IMR-90 (cell line): ENCODE results near the gene NREP.

ENCODE experiments used
- BHLHE40 ChIP-seq: fragments of 150-350 bp; IDR thresholded peaks from 2 replicates; pipeline ENCODE4 v1.6.1; 2016; ENCODE audit warnings: mild to moderate bottlenecking, low read depth, low read length
- CTCF ChIP-seq: conservative IDR thresholded peaks from 2 replicates; pipeline ENCODE4 v1.5.1; 2012; ENCODE audit warnings: mild to moderate bottlenecking, low read depth, low read length, improper control_type of control experiment
- FOS ChIP-seq: fragments of 150-350 bp; IDR thresholded peaks from 2 replicates; pipeline ENCODE4 v1.6.1; 2016; ENCODE audit warnings: low read depth, low read length
- MAFK ChIP-seq: IDR thresholded peaks from 2 replicates; pipeline ENCODE4 v1.6.1; 2012; ENCODE audit warnings: low read depth, low read length, improper control_type of control experiment
- POLR2A ChIP-seq: IDR thresholded peaks from 2 replicates; pipeline ENCODE4 v1.6.1; 2012; ENCODE audit warnings: mild to moderate bottlenecking, low read depth, low read length
- SMC3 ChIP-seq: fragments of 150-350 bp; IDR thresholded peaks from 2 replicates; pipeline ENCODE4 v1.6.1; 2016; ENCODE audit warnings: low read depth, mild to moderate bottlenecking, antibody characterized with exemption, low read length, moderate library complexity

GRCh38 chr5:111728941-111729340 is 28.1 kb downstream of the NREP start:
- TF ChIP-seq CTCF (no peak), FOS (no peak), MAFK (no peak), SMC3 (no peak), POLR2A (no peak), BHLHE40 (no peak)
